GM21447 (cell line): ENCODE measurements around the gene WNT11.

ENCODE experiments used
- ATAC-seq: cut with Tn5 transposase; IDR thresholded peaks from one replicate; pipeline ENCODE4 v1.9.1; 2021; ENCODE audit not compliant: unreplicated experiment

WNT11 gene

DNA sequence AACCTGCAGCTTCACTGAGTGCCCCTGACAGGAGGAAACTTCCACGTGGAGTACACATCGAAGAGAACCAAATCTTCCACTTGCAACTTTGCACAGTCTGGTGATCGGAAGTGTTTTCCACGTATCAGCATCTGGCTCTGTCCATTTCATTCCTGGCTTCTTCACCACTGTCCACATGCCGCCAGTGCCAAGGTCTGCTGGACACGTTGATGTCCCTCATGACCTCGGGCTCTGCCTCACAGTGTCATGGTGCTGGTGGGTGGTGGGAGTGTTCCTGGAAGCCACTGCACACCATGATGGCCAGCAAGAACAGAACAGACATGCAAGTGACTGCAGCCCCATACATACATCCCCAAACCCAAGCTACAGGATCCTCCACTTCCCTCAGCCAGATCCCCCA lies 48.4 kb downstream of the WNT11 start:
- ATAC-seq, result no peak

DNA sequence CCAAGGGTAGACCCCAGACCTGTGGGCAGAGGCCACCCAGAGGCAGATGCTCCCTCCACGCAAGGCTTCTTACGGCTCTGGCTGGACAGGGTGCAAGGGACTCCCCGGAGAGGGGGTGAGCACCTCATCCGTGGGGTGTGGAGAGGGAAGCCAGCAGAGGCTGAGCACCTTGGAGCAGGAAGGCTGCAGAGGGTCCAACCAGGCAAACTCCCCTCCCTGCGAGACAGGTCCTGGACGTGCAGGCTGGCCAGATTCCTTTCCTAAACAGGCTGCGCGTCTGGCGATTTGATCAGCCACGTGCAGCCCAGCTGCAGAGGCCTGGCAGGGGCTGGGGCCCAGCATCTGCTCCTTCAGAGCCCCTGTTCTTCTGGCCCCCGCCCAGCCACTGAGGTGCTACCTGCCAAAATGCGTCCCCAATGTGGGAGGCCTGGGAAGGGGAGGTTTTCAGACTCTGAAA lies 49.3 kb downstream of the WNT11 start:
- ATAC-seq, result no peak

DNA sequence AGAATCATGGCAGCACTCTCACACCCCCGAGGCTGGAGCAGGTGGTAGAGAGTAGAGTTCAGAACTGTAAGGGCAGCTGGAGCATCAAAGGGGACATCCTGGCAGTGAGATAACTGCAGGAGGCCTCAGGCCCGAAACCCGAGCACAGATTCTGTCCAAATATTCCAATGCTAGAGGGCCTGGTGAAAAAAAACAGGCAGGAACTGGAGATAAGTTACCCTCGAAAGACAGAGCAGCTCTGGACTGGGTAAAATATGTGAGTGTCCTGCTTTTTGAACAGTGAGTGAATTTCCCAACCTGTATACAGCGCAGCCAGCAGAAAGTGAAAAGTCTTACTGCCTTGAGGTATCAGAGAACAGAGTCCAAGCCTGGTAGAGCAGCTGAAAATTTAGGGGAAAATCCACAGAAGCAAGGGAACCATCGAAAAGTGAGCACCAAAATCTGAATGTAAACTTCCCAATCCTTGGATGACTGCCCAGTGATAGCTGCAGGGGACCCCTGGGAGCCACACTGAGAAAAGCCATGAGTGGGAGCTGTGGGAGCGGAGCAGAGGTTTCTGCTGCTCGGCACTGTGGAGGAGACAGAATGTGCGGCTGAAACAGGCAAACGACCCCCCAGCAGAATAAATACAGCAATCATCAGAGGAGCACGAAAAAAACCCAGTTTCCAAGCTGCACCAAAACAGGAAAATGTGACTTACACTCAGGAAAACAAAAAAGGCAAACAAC lies 50.6 kb downstream of the WNT11 start:
- no peak for ATAC-seq

DNA sequence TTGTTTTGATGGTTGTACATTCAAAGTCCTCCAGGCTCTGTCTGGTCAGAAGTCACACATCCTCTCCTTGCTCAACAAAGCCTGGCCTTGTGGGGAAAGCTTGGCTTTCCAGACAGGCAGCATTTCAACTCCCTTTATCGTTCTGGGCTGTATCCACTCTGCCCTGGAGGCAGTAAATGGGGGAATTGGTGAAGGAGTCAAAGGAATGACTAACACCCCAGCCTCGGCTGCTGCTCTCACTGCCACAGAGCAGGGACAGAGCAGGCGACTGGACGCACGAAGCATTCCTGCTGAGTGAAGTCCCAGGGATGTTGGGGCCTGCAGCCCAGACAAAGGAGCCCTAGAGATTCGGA lies 52.8 kb downstream of the WNT11 start:
- ATAC-seq, result no peak

DNA sequence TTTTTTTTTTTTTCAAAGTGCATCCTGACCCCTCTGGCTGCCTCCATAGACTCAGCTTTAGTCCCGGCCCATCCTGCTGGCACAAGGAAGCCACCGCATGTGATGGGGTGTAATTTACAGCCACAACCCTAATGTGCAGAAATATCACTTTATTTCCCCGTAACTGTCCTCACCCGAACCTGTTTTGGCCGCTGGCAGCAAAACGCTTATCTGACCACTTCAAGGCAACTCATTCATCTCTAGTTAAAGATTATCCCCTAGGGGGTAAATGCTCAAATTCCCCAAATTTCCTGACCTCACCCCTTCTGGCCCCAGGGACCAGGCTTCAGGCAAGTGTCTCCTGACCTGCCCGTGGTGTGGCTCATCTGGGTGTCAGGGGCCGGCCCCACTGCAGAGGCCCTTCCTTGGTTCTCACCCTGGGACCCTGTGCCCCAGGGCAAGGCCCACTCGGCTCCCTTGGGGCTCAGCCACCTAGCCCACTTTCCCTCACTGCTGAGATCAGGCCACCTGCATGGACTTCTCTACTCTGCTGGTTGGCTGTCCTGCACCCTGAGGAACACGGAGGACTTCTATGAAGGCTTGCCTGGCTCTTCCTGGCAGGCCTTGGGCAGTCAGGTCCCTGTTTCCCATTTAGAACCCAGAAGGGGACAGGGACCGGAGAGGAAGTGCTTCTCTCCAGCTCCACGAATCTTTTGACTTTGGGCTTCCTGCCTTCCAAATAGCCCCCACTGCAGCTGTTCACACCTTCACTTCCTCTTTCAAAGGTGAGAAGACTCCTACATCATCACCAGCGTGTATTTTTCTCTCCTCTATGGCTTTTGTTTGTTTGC lies 53.3 kb downstream of the WNT11 start:
- peak; percentile 74 for ATAC-seq

DNA sequence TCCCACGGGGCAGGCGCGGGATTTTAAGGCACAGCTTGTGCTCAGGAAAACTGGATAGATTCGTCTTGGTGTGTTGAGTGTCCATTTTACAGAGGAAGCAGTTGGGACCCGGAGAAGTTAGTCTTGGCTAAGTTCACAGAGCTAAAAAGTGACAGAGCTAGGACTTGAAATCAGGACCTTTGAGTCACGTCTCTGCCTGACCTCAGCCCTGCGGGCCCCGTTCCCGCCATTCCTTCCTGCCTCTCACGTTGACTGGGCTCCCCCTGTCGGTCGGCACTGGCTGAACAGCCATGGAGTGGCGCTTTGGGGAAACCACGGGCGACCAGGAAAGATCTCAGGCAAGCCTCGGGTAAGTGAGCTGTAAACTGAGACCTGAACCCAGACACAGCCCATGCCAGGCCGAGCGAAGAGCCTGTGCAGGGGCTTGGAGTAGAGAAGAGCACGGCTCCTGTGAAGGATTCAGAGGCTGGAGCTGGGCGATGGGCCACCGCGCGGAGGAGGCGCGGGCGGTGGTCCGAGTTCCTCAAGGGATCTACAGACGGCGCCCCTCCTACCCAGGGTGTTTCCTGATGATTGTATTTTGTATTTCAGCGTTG lies 54.1 kb downstream of the WNT11 start:
- peak; percentile 49 for ATAC-seq

DNA sequence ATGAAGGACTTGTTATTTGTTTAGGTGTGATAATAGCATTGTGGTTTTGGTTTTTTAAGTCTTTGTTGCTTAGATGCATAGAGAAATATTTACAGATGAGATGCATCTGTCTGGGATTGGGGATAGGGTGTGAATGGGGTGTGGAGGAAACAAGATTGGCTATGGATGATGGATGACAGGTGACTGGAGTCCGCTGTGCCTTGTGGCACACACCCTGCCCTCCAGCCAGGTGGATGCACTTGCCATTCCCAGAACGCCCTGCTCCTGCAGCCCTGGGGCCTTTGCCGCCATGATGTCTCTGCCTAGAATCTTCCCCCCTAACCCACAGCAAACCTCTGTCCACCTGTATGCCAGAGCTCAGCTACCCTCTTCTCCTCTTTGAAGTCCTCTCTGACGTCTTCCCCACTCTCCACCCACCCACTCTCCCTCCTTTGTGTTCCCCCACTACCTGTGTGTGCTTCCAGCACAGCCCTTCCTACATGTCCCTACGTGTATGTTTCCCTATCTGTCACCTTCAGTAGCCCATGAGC lies 54.7 kb downstream of the WNT11 start:
- no peak for ATAC-seq

DNA sequence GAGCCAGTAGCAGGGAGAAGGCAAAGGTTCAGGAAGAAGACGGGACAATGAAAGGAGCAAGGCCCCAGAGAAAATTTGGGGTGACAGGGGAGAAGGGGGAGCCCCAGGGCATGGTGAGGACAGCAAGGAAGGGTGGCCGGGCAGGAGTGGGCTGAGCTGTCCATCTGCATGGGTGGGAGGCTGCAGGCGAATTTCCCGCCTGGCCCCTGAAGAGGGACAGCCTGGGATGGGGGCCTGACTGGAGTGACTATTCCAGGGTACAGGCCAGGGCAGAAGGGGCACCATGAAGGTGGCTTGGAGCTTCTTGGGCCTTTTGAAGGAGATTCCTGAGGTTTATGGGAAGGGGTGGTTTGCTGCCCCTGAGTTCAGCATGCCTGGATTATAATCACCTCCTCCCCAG lies 56.2 kb downstream of the WNT11 start:
- no peak for ATAC-seq

DNA sequence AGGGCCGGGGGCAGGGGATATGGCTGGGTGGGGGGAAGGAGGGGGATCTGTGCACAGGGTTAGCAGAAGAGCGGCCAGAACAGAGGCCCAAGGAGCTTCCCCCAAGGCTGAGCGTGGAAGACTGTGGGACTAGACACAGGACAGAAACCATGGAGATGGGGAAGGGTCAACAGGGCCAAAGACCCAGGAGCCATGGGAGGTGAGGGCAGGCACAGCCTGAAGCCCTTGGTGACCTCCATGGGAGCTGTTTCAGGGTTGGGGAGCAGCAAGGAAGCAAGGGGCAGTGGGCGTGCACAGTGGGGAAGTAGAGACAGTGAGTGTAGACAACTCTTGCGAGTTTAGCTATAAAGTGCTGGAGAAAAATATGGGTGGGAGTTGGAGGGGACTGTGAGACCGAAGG lies 56.6 kb downstream of the WNT11 start:
- ATAC-seq, result no peak

DNA sequence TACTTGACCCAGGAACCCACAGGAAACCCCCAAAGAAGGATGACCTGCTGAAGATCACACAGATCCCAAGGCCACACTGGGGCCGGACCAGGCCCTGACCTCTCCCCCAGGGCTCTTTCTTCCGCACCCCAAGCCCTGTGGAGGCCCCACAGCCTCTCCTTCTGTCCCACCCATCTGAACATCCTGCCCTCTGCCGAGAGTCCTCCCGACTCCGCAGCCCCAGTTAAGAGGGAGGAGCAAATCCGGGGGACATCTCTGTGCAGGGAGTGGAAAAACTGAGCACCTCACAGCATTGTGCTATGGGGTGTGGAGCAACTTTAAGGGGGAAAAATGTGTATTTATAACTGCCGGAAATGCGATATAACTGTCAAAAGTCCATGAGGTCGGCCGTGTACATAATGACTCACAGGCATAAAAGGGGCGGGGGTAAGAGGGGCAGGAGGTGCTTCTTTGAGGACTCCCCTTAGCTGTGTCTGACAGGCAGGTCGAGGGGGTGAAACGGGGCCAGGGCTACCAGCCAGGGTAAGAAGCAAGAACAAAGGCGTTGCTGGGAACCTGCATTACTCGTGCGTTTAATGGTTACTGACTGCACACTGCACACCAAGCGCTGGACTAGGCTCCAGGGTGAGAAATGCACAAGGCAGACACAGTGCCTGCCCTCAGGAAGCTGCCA lies 57.2 kb downstream of the WNT11 start:
- ATAC-seq, result no peak

DNA sequence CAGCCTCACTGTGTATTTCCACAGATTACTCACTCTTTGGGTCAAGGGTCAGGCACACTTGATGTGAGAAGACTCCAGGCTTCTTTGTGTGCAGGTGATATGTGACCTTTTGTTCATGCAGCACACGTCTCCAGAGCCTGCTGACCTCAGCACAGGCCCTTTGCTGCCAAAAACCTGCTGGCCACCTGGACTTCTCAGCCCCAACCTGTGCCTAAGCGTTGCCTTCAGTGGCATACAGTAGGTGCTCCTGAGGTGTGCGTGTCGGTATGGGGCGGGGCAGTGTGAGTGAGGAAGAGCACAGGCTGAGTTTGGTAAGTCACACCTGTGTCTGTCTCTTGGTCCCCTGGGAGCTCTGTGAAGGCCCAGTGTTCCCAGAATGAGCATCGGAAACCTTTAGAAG lies 58.1 kb downstream of the WNT11 start:
- no peak for ATAC-seq

DNA sequence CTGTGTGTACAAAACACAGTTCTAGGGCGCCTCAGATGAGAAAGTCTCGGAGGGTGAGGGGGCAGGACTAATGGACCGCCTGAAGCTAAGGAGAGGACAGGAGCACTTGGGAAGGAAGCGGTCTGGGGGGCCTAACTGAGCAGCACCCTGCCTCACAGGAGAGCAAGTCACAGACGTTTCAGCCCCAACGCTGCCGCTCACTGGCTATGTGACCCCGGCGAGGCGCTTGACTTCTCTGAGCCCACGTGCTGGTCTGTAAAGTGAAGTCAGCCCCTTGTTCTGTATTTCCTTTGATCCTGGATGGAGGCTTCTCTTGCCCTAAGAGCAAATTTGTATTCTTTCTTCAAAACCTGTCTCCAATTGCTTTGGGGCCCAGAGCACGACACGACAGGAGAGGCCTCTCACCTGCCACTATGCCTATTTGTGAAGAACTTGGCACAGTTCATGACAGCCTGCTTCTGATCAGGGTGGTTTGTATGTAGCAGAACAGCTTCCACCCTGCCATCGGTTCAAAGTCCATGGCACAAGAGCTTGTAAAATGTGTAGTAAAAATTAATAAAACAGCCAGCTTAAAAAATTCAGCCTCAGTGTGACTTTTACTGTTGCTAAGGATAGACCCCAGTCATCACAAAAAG lies 59.1 kb downstream of the WNT11 start:
- no peak for ATAC-seq

DNA sequence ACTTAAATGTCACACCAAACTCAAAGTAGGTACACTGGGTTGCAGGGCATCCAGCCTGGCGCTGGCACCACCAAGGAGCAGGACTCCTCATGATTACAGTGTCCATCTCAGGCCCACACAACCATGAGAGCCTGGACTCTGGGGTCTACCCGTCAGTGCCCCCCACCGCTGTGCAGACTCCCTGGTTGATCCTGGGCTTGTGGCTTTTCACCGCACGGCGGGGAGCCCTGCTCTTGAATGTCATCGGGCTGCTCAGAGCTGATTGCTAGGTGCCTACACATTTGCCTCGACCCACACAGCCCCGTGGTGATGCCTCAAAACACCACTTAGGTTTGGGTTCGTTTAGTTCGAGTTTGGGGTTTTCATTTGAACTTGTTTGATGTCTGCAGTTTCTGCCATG lies 63.0 kb downstream of the WNT11 start:
- ATAC-seq, result no peak

DNA sequence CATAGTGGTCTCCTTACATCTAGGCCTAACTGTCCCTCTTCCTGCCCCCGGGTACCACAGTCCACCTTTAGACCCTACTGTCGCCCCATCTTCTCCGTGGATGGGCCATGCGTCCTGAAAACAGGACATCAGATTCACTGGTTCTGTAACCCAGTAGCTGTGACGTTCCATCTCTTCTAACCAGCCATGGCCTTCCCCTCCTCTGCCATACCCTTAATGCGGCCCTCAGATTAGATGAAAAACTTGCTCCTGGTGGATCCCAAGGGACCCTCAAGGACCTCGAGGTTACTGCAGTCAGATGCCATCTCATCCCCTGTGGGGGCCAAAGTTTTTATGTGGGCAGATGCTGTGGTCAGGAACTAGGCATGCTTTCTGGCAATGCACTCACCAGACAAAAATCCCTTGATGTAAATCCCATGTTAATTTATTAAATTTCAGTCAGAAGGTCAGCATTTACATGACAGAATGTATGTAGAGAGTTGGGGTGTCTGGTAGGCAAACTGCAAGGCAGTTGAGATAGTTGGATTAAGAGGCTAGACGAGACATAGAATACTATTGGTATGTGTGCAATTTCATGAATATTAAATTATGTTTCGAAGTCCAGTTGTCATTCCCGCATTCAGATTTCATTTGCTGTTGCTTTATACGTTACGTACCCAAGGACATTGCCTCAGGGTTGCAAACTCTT lies 64.3 kb downstream of the WNT11 start:
- ATAC-seq, result no peak

DNA sequence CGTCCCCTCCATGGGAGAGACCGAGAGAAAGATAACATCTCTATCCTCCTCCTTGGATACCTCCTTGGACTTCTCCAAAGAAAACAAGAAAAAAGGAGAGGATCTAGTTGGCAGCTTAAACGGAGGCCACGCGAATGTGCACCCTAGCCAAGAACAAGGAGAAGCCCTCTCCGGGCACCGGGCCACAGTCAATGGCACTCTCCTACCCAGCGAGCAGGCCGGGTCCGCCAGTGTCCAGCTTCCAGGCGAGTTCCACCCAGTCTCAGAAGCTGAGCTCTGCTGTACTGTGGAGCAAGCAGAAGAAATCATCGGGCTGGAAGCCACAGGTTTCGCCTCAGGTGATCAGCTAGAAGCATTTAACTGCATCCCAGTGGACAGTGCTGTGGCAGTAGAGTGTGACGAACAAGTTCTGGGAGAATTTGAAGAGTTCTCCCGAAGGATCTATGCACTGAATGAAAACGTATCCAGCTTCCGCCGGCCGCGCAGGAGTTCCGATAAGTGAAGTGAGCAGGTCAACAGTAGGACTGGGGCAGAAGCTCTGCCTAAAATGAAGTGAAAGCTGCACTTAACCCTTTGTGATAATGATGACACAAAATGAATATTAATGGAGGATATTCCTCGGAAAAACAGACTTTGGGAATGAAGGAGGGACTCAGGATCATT lies 65.3 kb downstream of the WNT11 start:
- no peak for ATAC-seq

DNA sequence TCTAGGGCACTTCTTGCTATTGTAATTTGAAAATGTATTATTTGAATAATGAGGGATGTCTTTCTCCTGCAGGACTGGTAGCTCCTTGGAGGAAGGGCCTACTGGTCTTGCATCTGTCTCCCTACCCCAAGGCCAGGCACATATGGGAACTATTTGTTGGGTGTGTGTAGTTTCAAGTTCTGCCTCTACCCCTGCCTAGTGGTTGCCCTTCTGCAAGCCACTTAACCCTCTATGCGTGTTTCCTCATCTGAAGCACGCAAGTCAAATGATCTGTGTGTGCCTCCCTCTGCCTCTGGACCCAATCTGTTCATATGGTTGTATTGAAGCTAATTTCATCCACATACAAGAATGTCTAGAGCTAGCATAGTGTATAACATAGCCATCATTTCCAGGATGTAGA lies 67.0 kb downstream of the WNT11 start:
- no peak for ATAC-seq
